ENCODE data around the gene IL15RA.
"Not testable (repeated sequence)": the region's sequence is repeated elsewhere in the genome, so short reads cannot be mapped to it uniquely, and the experiment has no call there.

IL15RA gene

DNA sequence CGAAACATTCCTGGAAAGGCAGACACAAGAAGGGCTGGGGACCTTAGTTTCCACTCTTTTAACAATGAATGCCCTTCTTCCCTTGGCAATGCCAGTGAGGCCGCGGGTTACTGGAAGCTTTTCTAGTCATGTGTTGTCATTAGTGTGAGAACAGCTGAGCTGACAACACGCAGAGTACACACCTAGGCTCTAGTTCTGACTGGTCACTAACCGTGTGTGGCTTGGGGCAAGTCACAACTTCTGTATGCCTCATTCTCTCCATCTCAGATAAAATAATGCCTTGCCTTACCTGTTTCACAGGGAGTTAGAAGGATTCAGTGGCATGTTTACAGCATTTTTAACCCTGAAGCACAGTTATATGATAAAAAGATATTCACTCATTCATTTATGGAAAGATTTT, 55.6 kb downstream of the IL15RA start:
- no peak for DNase-seq

DNA sequence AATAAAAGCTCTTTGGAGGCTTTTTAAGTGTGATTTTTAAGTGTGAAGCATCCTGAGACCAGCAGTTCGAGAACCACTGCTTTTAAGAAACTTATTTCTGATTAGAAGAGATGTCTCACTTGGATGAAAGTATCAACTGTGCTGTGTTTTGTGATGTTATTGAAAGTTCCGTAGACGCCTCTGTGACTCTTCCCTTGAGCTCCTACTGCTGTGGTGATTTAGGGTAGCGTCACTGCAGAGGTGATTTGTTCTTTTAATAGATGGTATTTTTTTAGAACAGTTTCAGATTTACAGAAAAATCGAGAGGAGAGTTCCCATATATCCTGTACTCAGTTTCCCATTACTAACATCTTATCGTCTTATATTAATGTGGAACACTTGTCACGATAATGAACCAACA, 57.8 kb downstream of the IL15RA start:
- DNase-seq = no peak

DNA sequence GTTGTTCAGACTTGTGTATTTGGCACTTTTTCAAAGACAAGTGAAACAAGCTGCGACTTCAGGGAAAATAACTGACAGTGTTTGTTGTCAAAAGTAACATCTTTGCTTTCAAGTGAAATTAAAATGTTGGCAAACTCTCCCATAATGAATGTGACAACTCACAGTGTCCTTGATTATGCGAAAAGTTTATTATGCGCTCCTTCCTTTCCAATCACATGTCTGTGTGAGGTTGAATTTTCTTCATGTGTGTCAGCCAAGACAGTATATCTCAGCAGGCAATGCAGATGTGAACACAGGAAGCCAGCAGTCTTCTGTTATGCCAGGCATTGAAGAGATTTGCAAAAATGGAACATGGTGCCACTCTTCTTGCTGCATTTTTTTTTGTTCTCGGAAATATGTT, 58.6 kb downstream of the IL15RA start:
- no peak for DNase-seq

DNA sequence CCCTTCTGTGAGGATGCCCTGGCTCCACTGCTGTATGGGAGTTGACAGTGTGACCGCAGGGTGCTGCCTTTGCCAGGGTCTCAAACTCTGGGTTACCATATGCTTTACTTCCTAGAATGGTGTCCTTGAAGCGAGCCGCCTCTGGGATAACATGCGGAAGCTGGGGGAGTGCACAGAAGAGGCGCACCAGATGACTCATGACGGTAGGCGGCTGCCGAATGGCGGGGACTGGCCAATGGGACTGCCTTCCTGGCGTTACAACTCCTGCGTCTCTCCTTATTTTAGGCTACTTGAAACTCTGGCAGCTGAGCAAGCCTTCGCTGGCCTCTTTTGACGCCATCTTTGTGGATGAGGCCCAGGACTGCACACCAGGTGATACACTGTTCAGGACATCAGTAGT, 60.0 kb downstream of the IL15RA start:
- no peak for DNase-seq

DNA sequence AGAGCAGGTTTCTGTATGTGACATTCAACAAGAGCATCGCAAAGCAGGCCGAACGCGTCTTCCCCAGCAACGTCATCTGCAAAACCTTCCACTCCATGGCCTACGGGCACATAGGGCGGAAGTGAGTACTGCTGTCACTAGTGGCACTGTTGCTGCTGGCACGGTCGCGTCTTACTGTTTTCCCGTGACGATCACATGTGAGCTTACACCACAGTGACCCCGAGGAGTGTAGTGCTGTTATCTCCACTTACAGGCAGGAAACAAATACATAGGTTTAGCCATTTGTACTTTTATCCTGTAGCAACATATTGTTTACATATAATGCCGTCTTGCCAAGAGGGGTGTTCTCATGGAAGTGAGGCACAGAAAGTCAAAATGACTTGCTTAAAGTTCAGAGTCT, 61.9 kb downstream of the IL15RA start:
- no peak for DNase-seq

DNA sequence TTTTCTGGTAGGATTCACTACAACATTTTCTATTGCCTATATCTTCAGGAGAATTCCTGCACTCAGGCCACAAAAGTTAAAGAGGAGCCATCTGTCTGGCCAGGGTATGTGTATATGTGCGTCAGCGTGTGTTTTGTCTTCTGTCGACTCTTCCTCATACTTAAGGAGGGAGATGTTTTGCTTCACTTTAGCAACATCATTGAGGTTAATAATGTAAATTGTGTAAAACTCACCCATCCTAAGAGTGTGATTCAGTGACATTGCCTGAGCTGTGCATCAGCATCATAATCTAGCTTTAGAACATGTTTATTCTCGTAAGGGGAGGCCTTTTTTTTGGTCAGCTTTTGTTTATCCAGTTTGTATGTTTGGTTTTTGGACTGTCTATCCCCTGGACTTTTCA, 63.6 kb downstream of the IL15RA start:
- DNase-seq = no peak

DNA sequence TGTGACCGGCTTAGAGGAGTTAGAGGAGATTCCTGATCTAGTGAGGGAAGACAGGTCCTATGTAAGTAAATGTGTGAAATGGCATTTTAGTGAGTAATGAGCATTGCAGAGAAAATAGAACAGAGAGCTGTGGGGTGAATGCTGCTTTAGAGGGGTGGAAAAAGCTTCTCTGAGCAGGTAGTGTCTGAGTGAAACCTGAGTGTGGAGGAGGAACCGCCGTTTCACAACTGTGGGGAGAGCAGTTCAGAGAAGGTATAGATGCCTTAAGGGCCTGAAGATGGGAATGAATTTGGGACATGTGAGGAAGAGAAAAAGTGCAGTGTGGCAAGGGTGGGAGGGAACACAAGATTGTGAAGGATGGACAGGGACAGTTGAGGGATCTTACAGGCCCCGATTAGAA, 65.7 kb downstream of the IL15RA start:
- no peak for DNase-seq

DNA sequence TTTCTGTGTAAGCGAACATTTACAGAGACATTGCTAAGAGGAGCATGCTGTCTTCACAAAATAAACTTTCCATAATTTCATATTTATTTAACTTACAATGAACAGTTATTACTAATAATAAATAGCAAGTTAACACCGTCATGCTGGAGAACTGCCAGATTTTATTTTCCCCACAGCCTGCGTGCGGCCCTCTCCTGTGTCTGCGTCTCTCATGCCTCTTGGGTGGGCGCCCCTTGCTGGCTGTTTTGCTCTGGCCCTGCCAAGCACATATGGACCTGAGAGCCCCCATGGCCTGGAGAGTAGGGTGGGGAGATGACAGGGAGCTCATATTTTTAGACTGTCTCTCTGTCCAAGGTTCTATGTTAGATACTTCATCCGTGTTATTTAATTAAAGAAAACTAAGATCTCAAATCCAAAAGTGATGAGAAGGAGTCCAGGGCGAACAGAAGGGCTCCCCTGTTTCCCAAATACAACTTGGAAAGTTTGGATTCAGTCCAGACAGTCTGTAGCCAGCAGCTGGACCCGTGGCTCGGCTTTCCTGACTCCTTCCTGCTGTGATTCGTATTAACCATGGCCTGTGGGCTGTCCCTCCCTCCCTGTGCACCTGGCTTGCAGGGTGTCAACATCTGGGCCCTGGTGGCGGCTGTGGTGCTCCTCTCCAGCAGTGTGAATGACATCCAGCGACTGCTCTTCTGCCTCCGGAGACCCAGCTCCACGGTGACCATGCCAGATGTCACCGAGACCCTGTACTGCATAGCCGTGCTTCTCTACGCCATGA, 66.8 kb downstream of the IL15RA start:
- DNase-seq = no peak

DNA sequence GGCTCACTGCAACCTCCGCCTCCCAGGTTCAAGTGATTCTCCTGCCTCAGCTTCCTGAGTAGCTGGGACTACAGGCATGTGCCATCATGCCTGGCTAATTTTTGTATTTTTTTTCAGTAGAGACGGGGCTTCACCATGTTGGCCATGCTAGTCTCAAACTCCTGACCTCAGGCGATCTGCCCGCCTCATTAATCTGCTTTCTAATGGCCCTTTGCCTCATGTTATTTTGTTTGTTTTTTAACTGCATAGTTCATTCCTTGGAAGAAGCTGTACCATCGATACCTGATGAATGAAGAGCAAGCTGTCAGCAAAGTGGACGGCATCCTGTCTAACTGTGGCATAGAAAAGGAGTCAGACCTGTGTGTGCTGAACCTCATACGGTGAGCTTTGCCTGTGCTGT, 68.7 kb downstream of the IL15RA start:
- not testable (repeated sequence) for DNase-seq

DNA sequence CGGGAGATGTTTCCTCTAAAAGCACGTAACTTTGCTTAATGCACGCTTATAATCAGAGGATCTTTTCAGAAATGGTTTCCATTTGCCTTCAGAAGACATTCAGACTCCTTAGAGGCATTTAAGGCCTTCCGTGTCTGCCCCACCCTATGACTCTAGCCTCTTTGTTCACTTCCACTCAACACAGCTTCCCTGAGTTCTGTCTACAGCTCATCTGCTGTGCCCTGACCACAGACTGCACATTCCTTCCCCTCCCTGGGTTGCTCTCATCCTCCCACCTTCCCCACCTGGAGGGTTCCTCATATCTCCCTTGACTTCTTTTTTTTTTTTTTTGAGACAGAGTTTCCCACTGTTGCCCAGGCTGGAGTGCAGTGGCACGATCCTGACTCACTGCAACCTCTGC, 70.7 kb downstream of the IL15RA start:
- no peak for DNase-seq

DNA sequence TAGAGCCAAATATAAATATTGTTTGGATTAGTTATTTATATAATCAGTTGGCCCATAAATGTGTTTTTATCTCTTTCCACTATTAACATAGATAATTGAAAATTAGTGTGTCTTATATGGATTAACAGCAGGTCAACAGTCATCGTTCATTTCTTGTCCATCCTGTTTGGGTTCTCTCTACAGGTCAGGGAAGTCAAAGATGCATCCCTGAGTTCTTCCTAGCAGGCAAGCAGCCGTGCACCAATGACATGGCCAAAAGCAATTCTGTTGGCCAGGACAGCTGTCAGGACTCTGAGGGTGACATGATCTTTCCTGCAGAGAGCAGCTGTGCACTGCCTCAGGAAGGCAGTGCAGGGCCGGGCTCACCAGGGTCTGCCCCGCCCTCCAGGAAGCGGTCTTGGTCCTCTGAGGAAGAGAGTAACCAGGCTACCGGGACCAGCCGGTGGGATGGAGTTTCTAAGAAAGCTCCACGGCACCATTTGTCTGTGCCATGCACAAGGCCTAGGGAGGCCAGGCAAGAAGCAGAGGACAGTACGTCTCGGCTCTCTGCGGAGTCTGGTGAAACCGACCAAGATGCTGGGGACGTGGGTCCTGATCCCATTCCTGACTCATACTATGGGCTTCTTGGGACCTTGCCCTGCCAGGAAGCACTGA, 71.4 kb downstream of the IL15RA start:
- no peak for DNase-seq

DNA sequence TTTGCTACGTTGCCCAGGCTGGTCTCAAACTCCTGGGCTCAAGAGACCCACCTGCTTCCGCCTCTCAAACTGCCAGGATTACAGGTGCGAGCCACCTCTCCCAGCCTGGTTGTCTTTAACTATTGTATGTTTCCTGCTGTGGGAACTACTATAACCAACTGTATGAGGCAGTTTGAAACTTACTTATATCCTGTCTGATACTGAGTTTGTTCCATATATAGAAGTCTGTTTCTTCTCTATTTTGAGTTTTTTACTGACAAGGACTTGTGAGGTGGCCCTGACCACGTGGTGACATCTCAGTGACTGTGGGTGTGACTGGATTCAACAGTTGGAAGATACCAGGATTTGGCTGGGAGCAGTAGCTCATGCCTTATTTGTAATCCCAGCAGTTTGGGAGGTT, 73.1 kb downstream of the IL15RA start:
- no peak for DNase-seq

DNA sequence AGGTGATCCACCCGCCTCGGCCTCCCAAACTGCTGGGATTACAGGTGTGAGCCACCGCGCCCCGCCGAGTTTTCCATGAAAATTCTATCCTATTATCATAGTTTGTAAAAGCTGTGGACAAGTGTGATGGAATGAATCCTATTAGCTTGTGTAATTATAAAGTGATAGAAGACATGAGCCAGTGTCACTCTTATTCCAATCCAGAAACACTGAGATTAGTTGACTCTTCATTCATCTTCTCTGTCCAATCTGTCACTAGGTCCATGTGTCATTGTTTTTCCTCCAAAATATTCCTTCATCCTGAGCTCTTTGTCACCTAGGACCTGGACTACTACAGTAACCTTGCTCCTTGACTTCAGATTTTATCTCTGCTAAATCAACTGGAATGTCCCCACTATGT, 73.8 kb downstream of the IL15RA start:
- no peak for DNase-seq

DNA sequence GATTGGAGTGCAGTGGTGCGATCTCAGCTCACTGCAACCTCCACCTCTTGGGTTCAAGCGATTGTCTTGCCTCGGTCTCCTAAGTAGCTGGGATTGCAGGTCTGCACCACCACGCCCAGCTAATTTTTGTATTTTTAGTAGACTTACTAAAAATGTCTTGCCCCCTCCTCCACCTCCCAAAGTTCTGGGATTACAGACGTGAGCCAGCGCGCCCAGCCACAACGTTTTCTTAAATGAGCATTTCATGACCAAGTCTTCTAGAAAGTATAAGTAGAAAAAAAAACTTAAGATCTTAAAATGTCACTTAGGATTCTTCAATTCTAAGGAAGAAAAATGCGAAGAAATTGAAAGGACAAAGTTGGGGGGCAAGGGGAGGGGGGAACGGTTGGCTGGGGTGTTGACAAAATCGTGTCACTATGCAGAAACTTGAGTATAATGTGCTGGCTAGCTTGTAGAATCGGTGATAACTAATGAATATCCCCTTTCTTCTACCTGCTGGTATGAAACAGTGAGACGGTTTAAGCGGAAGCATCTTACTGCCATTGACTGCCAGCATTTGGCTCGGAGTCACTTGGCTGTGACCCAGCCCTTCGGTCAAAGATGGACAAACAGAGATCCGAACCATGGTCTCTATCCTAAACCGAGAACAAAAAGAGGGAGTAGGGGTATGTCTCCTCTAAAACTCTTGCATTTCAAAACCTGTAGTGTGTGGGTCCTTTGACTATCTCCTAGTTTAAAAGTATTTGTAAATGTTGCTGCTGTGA, 74.7 kb downstream of the IL15RA start:
- DNase-seq = no peak
